ENCODE results near the gene BPTF. TPM values are rescaled to one million over a fixed set of nuclear protein-coding genes. Genes with fewer than 3 reads are reported as not detected.

The BPTF gene
- total RNA-seq, 1 donor from 2014 or later = 129 TPM

DNA sequence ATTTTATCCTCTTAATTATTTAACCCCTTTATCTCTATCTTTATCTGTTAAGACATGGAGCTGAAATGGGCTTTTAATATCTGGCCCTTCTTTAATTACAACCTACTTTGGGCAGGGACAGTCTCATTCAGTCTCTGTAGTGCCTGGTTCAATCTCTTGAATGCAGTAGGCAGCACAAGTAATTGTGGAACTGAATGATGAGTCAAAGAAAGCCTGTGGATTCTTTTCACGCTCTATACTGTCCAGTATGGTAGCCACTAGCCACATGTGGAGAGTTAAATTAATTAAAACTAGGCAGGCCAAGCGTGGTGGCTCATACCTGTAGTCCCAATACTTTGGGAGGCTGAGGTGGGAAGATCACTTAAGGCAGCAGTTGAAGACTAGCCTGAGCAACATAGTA lies 9.3 kb downstream of the BPTF start:
- Histone ChIP-seq H3K27me3 (no peaks in the 10 kb centered on the region), H3K4me3 (no peak overlapping the region), H3K79me2 (ENCODE audit: low read depth) (peaks cover 100% of the 10 kb centered on the region), H3K9me3 (ENCODE audit: low read depth) (no peaks in the 10 kb centered on the region), H4K20me1 (ENCODE audit: low read depth) (peaks cover 100% of the 10 kb centered on the region), H2AFZ (replicated peaks) (no peak overlapping the region), H3K4me2 (no peak overlapping the region), H3K9ac (no peak overlapping the region), H3K27ac (no peak overlapping the region), H3K4me1 (peaks cover 16% of the 10 kb centered on the region), H3K36me3 (no peaks in the 10 kb centered on the region), H3F3A (ENCODE audit: low read depth) (peaks cover 12% of the 10 kb centered on the region)
- Mint-ChIP-seq H3K4me1 (peaks cover 13% of the 10 kb centered on the region), H3K27ac (no peak overlapping the region), H3K9me3 (peaks cover 4% of the 10 kb centered on the region), H3K27me3 (ENCODE audit: insufficient read depth, low read depth) (no peaks in the 10 kb centered on the region), H3K4me3 (no peak overlapping the region), H3K36me3 (peaks cover 20% of the 10 kb centered on the region)
- no peak for TF ChIP-seq EZH2phosphoT487 (IDR thresholded peaks at IDR 0.05)
- TF ChIP-seq EZH2 (IDR thresholded peaks at IDR 0.05) = no peak
- TF ChIP-seq, protein P1, sequence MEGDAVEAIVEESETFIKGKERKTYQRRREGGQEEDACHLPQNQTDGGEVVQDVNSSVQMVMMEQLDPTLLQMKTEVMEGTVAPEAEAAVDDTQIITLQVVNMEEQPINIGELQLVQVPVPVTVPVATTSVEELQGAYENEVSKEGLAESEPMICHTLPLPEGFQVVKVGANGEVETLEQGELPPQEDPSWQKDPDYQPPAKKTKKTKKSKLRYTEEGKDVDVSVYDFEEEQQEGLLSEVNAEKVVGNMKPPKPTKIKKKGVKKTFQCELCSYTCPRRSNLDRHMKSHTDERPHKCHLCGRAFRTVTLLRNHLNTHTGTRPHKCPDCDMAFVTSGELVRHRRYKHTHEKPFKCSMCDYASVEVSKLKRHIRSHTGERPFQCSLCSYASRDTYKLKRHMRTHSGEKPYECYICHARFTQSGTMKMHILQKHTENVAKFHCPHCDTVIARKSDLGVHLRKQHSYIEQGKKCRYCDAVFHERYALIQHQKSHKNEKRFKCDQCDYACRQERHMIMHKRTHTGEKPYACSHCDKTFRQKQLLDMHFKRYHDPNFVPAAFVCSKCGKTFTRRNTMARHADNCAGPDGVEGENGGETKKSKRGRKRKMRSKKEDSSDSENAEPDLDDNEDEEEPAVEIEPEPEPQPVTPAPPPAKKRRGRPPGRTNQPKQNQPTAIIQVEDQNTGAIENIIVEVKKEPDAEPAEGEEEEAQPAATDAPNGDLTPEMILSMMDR (IDR thresholded peaks at IDR 0.05) = no peak
- DNase-seq (ENCODE audit: low spot score) = no peak

DNA sequence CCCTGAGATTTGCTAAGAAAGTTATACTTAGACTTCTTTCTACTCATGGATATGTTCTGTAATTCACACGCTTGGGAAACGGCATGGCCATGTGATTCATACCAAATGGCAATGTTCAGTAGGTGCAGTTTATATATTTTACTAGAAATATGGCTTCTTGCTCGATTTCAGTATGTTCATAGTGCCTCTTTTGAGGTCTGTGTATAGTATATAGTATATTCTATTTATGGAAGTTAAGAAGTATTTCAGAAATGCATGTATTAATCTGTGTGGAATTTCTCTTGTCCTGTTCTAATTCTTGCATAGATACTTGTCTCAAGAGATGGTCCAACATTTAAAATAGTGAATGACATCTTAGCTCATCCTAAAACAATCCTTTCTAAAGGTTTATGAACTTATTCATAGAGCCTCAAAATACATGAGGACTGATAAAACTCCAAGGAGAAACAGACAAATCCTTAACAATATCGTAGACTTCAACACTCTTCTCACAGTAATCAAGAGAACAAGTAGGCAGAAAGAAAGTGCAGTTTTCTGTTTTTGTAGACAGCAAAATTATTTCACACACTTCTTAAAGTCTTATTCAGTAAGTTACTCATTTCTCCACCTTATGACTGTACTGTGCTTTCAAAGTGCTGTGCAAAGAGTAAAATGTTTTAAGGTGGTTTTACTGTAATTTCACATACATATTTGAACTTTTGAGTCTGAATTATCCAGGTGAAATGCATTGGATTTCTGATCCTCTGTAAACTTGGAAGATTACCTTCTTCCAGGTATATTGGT lies 11.1 kb downstream of the BPTF start:
- H3K36me3 ChIP-seq = no peaks in the 10 kb centered on the region
- H4K20me1 ChIP-seq (ENCODE audit: low read depth) = peaks cover 100% of the 10 kb centered on the region
- Mint-ChIP-seq H3K36me3 (peaks cover 21% of the 10 kb centered on the region), H3K27ac (no peak overlapping the region), H3K27me3 (ENCODE audit: insufficient read depth, low read depth) (no peaks in the 10 kb centered on the region), H3K4me3 (no peak overlapping the region), H3K9me3 (peaks cover 6% of the 10 kb centered on the region), H3K4me1 (peaks cover 2% of the 10 kb centered on the region)
- H3K4me1 ChIP-seq = no peaks in the 10 kb centered on the region
- TF ChIP-seq, protein P1 (IDR thresholded peaks at IDR 0.05) = no peak
- no peak for TF ChIP-seq EZH2phosphoT487 (IDR thresholded peaks at IDR 0.05)
- TF ChIP-seq EZH2 (IDR thresholded peaks at IDR 0.05) = no peak
- no peaks in the 10 kb centered on the region for H3K9me3 ChIP-seq (ENCODE audit: low read depth)
- no peak overlapping the region for H2AFZ ChIP-seq (replicated peaks)
- no peak for DNase-seq (ENCODE audit: low spot score)
- H3K4me2 ChIP-seq = no peak overlapping the region
- H3K27me3 ChIP-seq = no peaks in the 10 kb centered on the region
- peaks cover 100% of the 10 kb centered on the region for H3K79me2 ChIP-seq (ENCODE audit: low read depth)
- no peak overlapping the region for H3K27ac ChIP-seq
- no peak overlapping the region for H3K9ac ChIP-seq
- H3F3A ChIP-seq (ENCODE audit: low read depth) = no peaks in the 10 kb centered on the region
- no peak overlapping the region for H3K4me3 ChIP-seq

DNA sequence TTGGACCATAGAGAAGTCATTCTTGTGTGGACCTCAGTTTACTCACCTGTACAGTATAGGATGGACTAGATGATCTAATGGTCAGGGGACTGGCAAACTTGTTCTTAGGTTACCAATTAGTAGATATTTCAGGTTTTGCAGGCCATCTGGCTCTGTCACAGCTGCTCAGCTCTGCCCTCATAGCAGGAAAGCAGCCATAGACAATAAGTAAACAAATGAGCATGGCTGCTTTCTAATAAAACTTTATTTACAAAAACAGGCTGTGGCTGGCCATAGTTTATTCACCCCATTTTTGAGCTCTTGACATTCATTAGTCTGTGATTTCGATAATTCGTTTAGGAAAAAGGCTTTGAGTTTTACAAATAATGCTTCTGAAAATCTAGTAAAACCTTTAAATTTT lies 12.7 kb downstream of the BPTF start:
- no peaks in the 10 kb centered on the region for H3K27me3 Mint-ChIP-seq (ENCODE audit: insufficient read depth, low read depth)

More for the DNA sequence above, 12.7 kb downstream of the BPTF start:
- Histone ChIP-seq H3F3A (ENCODE audit: low read depth) (no peaks in the 10 kb centered on the region), H3K36me3 (no peaks in the 10 kb centered on the region), H4K20me1 (ENCODE audit: low read depth) (peaks cover 93% of the 10 kb centered on the region), H3K9me3 (ENCODE audit: low read depth) (no peaks in the 10 kb centered on the region), H2AFZ (replicated peaks) (no peak overlapping the region), H3K27ac (no peak overlapping the region), H3K79me2 (ENCODE audit: low read depth) (peaks cover 100% of the 10 kb centered on the region), H3K9ac (no peak overlapping the region), H3K27me3 (no peaks in the 10 kb centered on the region), H3K4me1 (no peaks in the 10 kb centered on the region), H3K4me3 (no peak overlapping the region), H3K4me2 (no peak overlapping the region)
- TF ChIP-seq EZH2 (IDR thresholded peaks at IDR 0.05) = no peak
- TF ChIP-seq, protein P1 (IDR thresholded peaks at IDR 0.05) = no peak
- TF ChIP-seq EZH2phosphoT487 (IDR thresholded peaks at IDR 0.05) = no peak
- Mint-ChIP-seq H3K4me3 (no peak overlapping the region), H3K36me3 (peaks cover 24% of the 10 kb centered on the region), H3K4me1 (no peaks in the 10 kb centered on the region), H3K27ac (no peak overlapping the region), H3K9me3 (peaks cover 6% of the 10 kb centered on the region)
- no peak for DNase-seq (ENCODE audit: low spot score)
